H54 (cell line): ENCODE results near the gene FSTL4.

ENCODE experiments used
- DNase-seq: peaks from one replicate; pipeline ENCODE4 v3.0.0; 2011; ENCODE audit warnings: low spot score, mixed read lengths; ENCODE audit not compliant: insufficient read length
- FAIRE-seq: peaks from 3 replicates; lab custom pipeline; 2011; peaks lifted over from hg19 to GRCh38; lab: Jason Lieb, UNC
- POLR2A ChIP-seq: IDR thresholded peaks from 2 replicates; pipeline ENCODE4 v1.6.1; 2011; ENCODE audit warnings: low read depth, mild to moderate bottlenecking, low read length

FSTL4 gene

GRCh38 chr5:133428072-133428660, 184.2 kb downstream of the FSTL4 start:
- no peak for FAIRE-seq
- TF ChIP-seq POLR2A = no peak

GRCh38 chr5:133427121-133427777, 185.1 kb downstream of the FSTL4 start:
- no peak for FAIRE-seq
- TF ChIP-seq POLR2A = no peak
- no peak for DNase-seq

More at GRCh38 chr5:133428072-133428660, 184.2 kb downstream of the FSTL4 start:
- no peak for DNase-seq

- no peak for DNase-seq
- no peak for TF ChIP-seq POLR2A
- no peak for FAIRE-seq
Observed at GRCh38 chr5:133426264-133426663, 186.1 kb downstream of the FSTL4 start.

GRCh38 chr5:133425764-133426163, 186.6 kb downstream of the FSTL4 start:
- DNase-seq (no peak), FAIRE-seq (no peak)
- no peak for TF ChIP-seq POLR2A

GRCh38 chr5:133425222-133425621, 187.1 kb downstream of the FSTL4 start:
- FAIRE-seq (no peak), DNase-seq (no peak)
- no peak for TF ChIP-seq POLR2A

GRCh38 chr5:133423618-133424282, 188.6 kb downstream of the FSTL4 start:
- no peak for TF ChIP-seq POLR2A
- FAIRE-seq = no peak
- peak; percentile 35 for DNase-seq

GRCh38 chr5:133423011-133423617, 189.2 kb downstream of the FSTL4 start:
- FAIRE-seq (no peak), DNase-seq (no peak)
- no peak for TF ChIP-seq POLR2A

- FAIRE-seq (no peak), DNase-seq (no peak)
- no peak for TF ChIP-seq POLR2A
Observed at GRCh38 chr5:133421806-133422205, 190.5 kb downstream of the FSTL4 start.

GRCh38 chr5:133421394-133421793, 190.9 kb downstream of the FSTL4 start:
- no peak for TF ChIP-seq POLR2A
- DNase-seq (no peak), FAIRE-seq (no peak)

GRCh38 chr5:133420440-133421301, 191.7 kb downstream of the FSTL4 start:
- FAIRE-seq (no peak), DNase-seq (no peak)
- no peak for TF ChIP-seq POLR2A

- DNase-seq = no peak
- TF ChIP-seq POLR2A = no peak
- FAIRE-seq = no peak
Observed at GRCh38 chr5:133415906-133416305, 196.4 kb downstream of the FSTL4 start.

GRCh38 chr5:133415506-133415905, 196.8 kb downstream of the FSTL4 start:
- FAIRE-seq (no peak), DNase-seq (no peak)
- no peak for TF ChIP-seq POLR2A

- no peak for TF ChIP-seq POLR2A
- no peak for DNase-seq
- no peak for FAIRE-seq
Observed at GRCh38 chr5:133412661-133413060, 199.7 kb downstream of the FSTL4 start.
